ENCODE results near the gene QSOX1. TPM values are rescaled to one million over a fixed set of nuclear protein-coding genes. Genes with fewer than 3 reads are reported as not detected.

QSOX1 gene
- total RNA-seq, 1 experiment from 2014 or later = 192 TPM

DNA sequence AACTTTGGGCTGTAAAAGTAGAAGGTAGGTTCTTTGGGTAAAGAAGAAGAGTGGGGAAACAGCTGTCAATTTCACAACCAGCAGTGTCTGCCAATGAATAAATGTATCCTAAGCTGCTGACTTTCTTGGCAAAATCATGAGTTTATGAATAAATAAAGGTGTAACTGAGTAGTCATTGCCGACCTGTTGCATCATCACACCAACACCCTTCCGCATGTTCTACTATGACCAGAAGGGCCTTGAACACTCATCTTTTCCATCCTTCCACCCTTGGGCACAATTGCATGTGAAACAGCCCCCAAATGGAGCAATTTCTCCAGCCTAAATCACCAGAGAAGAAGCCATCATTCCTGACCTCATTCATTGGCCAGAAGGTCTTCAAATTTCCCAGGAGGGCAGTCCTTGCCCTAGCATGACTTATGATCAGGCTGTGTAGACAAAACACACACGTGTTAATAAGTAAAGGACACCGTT, 31.2 kb upstream of the QSOX1 start:
- POLR2A ChIA-PET (ENCODE audit: unreplicated experiment) = interaction anchor here (1.5 kb wide), 1 partner anchor 31 kb away, joined by 14 read pairs; the partner anchor contains the start of gene QSOX1
- CTCF ChIA-PET = no interaction called here
- Histone ChIP-seq H4K20me1 (ENCODE audit: low read length) (no peaks in the 10 kb centered on the region), H3K27ac (ENCODE audit: low read length) (peak overlapping the region; percentile 89), H3K9me2 (replicated peaks; ENCODE audit: low read length) (no peaks in the 10 kb centered on the region), H3K4me1 (ENCODE audit: insufficient read depth, low read length) (peaks cover 31% of the 10 kb centered on the region), H2AFZ (ENCODE audit: low read length) (no peak overlapping the region), H3K36me3 (ENCODE audit: low read depth, low read length) (no peaks in the 10 kb centered on the region), H3K4me3 (ENCODE audit: low read length) (no peak overlapping the region), H3K27me3 (ENCODE audit: low read length) (no peaks in the 10 kb centered on the region), H3F3A (ENCODE audit: low read length, unreplicated experiment) (no peaks in the 10 kb centered on the region), H3K4me2 (ENCODE audit: low read length) (no peak overlapping the region), H3K9ac (ENCODE audit: low read length) (peak overlapping the region; percentile 49; the same call in 1 of the 2 replicates), H3K9me3 (ENCODE audit: low read length) (no peaks in the 10 kb centered on the region), H3K79me2 (ENCODE audit: low read length) (no peaks in the 10 kb centered on the region)
- ATAC-seq = peak; percentile 52
- TF ChIP-seq EZH2phosphoT487 (IDR thresholded peaks at IDR 0.05; ENCODE audit: borderline replicate concordance, low read length) (no peak), EZH2 (IDR thresholded peaks at IDR 0.05; ENCODE audit: low read length, unreplicated experiment) (no peak), CTCF (conservative IDR thresholded peaks at IDR 0.05; ENCODE audit: low read depth, low read length) (no peak)
- no TSS peak for BruUV-seq (replicated peaks)
- intact Hi-C loops (cut with micrococcal nuclease) = loop anchor here (1.0 kb wide), 1 partner anchor 28 kb away; no protein-coding TSS in a partner anchor
- peak; percentile 86 for DNase-seq

DNA sequence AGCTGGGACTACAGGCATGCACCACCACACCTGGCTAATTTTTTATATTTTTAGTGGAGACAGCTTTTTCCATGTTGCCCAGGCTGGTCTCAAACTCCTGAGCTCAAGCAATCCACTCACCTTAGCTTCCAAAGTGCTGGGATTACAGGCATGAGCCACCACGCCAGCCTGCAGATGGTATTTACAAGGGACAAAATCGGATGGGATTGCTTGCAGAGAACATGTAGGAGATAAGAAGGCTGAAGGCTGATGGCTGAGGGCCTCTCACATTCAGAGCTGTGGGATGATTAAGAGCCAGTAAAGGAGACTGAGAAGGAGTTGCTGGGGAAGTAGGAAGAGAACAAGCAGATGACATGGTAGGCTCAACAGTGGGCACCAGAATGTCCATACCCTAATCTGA, 24.0 kb upstream of the QSOX1 start:
- no peaks in the 10 kb centered on the region for H3K36me3 ChIP-seq (ENCODE audit: low read depth, low read length)
- TF ChIP-seq EZH2 (IDR thresholded peaks at IDR 0.05; ENCODE audit: low read length, unreplicated experiment) (no peak), CTCF (conservative IDR thresholded peaks at IDR 0.05; ENCODE audit: low read depth, low read length) (no peak), EZH2phosphoT487 (IDR thresholded peaks at IDR 0.05; ENCODE audit: borderline replicate concordance, low read length) (no peak)
- no TSS peak for BruUV-seq (replicated peaks)
- no peaks in the 10 kb centered on the region for H3K79me2 ChIP-seq (ENCODE audit: low read length)
- intact Hi-C loops (cut with micrococcal nuclease) = no loop called here
- CTCF ChIA-PET = no interaction called here
- no peaks in the 10 kb centered on the region for H3K9me3 ChIP-seq (ENCODE audit: low read length)
- H3K4me2 ChIP-seq (ENCODE audit: low read length) = no peak overlapping the region
- H3K9ac ChIP-seq (ENCODE audit: low read length) = no peak overlapping the region
- ATAC-seq (no peak), DNase-seq (no peak)
- H3K4me1 ChIP-seq (ENCODE audit: insufficient read depth, low read length) = peaks cover 20% of the 10 kb centered on the region
- no peak overlapping the region for H2AFZ ChIP-seq (ENCODE audit: low read length)
- no peak overlapping the region for H3K4me3 ChIP-seq (ENCODE audit: low read length)
- H4K20me1 ChIP-seq (ENCODE audit: low read length) = no peaks in the 10 kb centered on the region
- no peaks in the 10 kb centered on the region for H3K9me2 ChIP-seq (replicated peaks; ENCODE audit: low read length)
- H3K27me3 ChIP-seq (ENCODE audit: low read length) = no peaks in the 10 kb centered on the region
- POLR2A ChIA-PET (ENCODE audit: unreplicated experiment) = no interaction called here
- H3F3A ChIP-seq (ENCODE audit: low read length, unreplicated experiment) = no peaks in the 10 kb centered on the region
- H3K27ac ChIP-seq (ENCODE audit: low read length) = no peak overlapping the region

DNA sequence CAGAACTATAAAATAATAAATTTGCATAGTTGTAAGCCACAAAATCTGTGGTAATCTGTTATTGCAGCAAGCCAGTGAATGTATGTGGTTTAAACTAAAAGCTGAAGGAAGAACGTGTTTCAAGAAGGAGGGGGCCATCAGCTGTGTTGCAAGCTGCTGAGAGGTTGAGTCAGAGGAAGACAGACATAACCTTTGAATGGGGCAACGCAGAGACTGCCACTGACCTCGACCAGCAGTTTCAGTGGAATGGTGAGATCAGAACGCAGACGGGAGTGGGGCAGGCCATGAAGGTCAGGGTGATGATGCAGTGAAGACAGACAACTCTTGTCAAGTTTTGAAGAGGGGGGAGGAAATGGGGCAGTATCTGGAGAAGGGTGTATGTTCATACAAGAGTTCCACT, 23.2 kb upstream of the QSOX1 start:
- no peaks in the 10 kb centered on the region for H3F3A ChIP-seq (ENCODE audit: low read length, unreplicated experiment)
- no peaks in the 10 kb centered on the region for H3K9me2 ChIP-seq (replicated peaks; ENCODE audit: low read length)
- TF ChIP-seq EZH2phosphoT487 (IDR thresholded peaks at IDR 0.05; ENCODE audit: borderline replicate concordance, low read length) = no peak
- TF ChIP-seq CTCF (conservative IDR thresholded peaks at IDR 0.05; ENCODE audit: low read depth, low read length) = no peak
- TF ChIP-seq EZH2 (IDR thresholded peaks at IDR 0.05; ENCODE audit: low read length, unreplicated experiment) = no peak
- H3K4me1 ChIP-seq (ENCODE audit: insufficient read depth, low read length) = peaks cover 20% of the 10 kb centered on the region
- ATAC-seq = no peak
- H3K79me2 ChIP-seq (ENCODE audit: low read length) = no peaks in the 10 kb centered on the region
- ChIA-PET POLR2A (ENCODE audit: unreplicated experiment) (no interaction called here), CTCF (no interaction called here)
- H3K27me3 ChIP-seq (ENCODE audit: low read length) = no peaks in the 10 kb centered on the region
- no peak overlapping the region for H2AFZ ChIP-seq (ENCODE audit: low read length)
- intact Hi-C loops (cut with micrococcal nuclease) = no loop called here
- no peak overlapping the region for H3K27ac ChIP-seq (ENCODE audit: low read length)
- no peaks in the 10 kb centered on the region for H3K9me3 ChIP-seq (ENCODE audit: low read length)
- DNase-seq = no peak
- no peak overlapping the region for H3K9ac ChIP-seq (ENCODE audit: low read length)
- BruUV-seq (replicated peaks) = no TSS peak
- no peaks in the 10 kb centered on the region for H4K20me1 ChIP-seq (ENCODE audit: low read length)
- no peak overlapping the region for H3K4me3 ChIP-seq (ENCODE audit: low read length)
- no peak overlapping the region for H3K4me2 ChIP-seq (ENCODE audit: low read length)
- H3K36me3 ChIP-seq (ENCODE audit: low read depth, low read length) = no peaks in the 10 kb centered on the region

Measured in PC-3 (cell line).